ENCODE measurements around the gene CHCHD4.
"Not testable (repeated sequence)": the region's sequence is repeated elsewhere in the genome, so short reads cannot be mapped to it uniquely, and the experiment has no call there.

CHCHD4 gene

DNA sequence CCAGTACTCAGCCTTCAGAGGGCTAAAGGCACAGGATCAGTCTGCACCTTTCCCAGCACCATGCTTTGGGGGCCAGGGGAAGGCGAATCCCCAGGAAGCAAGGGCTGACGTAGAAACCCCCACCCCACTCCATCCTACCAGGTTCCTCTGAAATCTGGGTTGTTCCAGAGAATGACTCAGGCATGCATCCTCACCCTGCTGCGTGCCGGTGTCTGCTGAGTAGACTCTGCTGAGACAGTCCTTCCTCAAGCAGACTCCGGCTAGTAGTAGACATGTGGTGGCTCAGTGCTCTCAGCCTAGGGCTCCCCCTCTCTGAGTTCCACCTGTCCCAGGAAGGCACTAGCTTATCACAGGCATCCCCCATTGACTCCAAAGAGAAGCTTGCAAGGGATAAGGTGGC lies 9.2 kb upstream of the CHCHD4 start:
- DNase-seq, result no peak

DNA sequence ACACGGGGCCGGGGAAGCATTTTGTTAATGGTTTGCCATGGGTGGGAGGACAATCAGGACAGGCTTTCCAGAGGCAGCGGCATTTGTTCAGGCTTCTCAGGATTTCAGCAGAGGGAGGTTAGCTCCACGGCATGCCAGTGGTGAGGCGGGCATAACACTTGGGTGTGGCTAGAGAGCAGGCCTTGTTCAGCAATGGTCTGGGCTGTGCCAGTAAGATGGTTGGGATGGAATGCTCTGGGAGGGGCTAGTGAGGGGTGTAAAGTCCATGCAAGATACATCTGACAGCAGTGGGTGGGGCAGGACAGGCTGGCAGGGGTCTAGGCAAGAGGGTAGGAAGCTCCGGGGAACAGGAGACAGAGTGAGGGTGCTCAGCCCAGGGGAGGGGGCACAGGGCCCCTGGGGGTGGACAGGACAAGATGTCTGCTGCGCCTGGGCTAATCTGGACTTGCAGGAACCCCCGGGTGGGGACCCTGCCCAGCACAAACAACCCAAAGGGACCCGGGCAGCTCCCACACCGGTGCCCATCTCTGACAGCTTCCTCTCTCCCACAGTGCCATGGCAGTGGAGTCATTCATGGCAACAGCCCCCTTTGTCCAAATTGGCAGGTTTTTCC lies 8.6 kb upstream of the CHCHD4 start:
- DNase-seq, result no peak

DNA sequence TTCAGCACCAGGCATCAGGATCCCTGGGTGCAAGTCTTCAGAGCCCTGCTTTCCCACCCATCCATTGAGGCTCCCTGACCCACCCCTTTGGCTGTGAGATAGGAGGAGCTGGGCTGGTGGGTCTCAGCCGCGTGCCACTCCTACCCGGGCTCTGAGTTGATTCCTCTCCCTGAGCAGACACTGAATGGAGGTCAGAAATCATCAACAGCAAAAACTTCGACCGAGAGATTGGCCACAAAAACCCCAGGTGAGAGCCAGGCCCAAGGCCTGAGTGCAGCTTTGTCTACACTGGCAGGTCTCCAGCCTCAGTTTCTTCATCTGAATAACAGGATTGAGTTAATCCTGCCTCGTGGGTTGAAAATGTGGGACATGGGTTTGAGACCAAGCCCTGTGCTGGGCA lies 8.0 kb upstream of the CHCHD4 start:
- DNase-seq, result no peak

DNA sequence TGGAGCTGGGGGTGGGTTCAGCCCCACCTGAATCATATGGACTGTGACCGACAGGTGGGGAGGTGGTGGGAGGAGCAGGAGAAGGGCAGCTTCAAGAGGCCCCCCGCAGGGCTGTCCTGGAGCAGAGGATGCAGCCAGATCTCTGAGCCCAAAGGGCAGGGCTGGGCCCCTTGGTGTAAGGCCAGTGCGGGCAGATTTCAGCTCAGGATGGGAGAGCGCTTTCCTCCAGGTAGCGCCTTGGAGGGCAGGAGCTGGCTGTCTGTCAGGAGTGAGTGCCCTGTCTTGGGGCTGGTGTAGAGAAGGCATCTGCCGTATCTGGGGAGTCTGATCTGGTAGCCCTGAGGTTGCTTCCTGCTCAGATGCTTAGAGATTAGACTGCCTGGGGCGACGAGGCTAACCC lies 7.5 kb upstream of the CHCHD4 start:
- DNase-seq, result no peak

DNA sequence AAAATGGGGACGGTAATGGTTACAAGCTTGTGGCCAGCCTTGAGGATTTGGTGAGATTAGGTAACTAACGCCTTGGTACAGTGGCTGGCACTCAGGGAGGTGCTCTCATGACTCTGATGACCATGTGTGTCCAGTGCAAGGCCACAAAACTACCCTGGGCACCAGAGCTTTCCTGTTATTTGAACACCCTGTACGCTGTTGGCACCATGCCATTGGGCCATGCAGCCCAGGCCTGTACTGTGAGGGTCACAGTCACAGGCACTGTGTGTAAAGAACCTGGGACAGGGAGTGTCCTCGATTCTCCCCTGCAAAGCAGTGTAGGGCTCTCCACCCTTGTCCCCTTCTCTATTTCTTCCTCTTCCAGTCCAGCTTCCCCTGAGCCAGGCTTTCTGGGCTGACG lies 6.5 kb upstream of the CHCHD4 start:
- DNase-seq, result no peak

DNA sequence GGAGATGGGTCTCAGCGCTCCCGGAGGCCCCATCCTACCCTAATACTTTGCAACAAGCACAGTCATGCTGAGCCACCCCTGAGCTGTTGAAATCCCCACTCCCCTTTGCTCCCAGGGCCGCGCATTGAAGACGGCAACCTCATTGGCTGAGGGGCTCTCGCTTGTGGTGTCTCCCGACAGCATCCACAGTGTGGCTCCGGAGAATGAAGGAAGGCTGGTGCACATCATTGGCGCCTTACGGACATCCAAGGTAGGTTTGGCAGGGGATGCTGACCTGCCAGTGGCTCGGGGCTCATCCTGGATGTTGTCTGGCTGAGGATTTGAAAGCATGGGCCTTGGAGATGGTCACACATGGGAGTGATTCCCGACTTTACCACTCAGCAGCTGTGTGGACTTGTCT lies 6.0 kb upstream of the CHCHD4 start:
- no peak for DNase-seq

DNA sequence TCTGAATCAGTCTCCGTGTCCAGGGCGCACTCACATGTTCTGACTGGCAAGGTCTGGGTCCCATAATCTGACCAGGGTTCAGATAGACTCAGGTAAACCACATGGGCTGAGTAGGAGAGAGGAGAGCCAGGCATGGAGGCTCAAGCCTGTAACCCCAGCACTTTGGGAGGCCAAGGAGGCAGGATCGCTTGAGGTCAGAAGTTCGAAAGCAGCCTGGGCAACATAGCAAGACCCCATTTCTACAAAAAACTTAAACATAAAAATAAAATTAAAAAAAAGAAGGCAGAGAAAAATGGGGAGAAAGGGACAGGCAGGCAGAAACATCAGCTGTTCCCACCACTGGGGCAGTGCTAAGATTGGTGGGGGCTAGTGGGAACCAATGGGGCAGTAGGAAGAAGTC lies 5.6 kb upstream of the CHCHD4 start:
- DNase-seq, result no peak

DNA sequence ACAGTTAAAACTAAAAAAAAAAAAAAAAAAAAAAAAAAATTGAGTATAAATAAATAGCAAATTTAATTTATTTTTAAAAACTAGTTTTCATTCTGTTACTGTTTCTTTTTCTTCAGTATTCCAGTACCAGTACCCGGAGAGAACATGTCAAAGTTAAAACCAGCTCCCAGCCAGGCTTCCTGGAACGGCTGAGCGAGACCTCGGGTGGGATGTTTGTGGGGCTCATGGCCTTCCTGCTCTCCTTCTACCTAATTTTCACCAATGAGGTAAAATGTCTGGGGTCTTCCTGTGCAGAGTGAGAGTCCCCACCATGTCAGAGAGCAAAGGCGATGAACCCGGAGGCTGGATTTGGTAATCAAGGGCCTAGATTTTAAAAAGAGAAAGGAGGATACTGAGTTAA lies 4.6 kb upstream of the CHCHD4 start:
- no peak for DNase-seq

DNA sequence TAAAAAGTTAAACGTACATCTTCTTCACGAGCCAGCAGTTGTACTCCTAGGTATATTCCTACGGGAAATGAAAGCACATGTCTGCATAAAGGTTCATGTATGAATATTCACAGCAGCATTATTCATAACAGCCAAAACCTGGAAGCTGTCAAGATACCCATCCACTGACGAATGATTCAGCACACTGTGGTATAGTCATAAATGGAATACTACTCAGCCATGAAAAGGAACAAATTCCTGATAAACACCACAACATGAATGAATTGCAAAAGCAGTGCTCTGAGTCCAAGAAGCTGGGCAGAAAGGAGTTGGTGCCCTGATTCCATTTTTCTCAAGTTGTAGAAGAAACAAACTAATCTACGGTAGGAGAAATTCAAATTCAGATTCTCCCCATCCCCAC lies 4.1 kb upstream of the CHCHD4 start:
- DNase-seq, result no peak

DNA sequence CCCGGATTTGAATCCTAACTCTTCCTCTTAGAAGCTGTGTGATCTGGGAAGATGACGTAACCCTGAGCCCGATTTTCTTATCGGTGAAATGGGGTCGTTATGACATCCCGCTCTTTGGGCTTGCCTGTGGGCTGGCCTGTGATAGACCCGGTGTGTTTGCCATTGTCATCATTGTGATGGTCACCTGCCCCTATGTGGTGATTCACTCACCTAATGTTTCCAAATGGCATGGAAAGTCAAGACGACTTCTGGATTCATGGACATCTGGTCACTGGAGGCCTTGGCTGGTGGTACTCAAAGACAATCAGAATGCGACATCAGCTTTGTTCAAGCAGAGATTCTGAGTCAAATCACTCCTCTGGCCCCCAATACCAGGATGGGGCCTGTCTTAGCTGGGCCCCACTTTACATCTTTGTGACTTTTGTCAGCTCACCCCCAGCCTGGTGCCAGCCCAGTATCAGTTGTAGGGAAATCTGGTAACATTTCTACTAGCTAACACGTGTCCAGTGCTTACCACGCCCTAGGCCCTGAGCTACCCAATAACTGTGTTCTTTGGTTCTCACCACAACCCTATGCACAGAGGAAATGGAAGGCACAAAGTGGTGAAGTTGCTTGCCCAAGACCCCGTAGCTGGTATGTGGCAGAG lies 3.0 kb upstream of the CHCHD4 start:
- DNase-seq, result no peak

DNA sequence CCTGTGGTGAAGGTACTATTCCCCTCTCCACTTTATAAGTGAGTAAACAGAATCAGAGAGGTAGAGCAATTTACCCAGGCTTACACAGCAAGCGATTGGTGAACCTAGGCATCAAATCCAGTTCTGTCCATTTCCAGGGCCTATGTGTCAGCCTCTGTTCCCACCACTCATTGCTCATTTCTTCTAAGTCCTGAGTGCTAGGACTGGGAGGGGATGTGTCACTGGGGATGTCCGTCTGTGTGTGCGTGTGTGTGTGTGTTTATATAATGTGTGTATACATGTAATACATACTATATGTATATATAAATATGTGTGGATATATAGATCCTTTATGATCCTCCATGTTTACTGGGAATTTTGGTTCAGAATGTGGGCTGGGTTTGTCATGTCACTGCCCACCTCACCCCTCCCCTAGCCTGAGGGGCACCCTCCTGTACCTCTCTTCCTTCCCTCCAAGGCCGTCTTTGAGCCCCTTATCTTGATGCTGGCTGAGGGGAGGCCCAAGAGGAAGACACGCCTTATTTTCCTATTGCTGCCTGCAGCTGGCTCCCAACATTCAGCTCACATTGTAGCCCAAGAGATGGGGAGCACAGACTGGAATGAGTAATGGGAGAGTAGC lies 2.3 kb upstream of the CHCHD4 start:
- DNase-seq, result no peak

DNA sequence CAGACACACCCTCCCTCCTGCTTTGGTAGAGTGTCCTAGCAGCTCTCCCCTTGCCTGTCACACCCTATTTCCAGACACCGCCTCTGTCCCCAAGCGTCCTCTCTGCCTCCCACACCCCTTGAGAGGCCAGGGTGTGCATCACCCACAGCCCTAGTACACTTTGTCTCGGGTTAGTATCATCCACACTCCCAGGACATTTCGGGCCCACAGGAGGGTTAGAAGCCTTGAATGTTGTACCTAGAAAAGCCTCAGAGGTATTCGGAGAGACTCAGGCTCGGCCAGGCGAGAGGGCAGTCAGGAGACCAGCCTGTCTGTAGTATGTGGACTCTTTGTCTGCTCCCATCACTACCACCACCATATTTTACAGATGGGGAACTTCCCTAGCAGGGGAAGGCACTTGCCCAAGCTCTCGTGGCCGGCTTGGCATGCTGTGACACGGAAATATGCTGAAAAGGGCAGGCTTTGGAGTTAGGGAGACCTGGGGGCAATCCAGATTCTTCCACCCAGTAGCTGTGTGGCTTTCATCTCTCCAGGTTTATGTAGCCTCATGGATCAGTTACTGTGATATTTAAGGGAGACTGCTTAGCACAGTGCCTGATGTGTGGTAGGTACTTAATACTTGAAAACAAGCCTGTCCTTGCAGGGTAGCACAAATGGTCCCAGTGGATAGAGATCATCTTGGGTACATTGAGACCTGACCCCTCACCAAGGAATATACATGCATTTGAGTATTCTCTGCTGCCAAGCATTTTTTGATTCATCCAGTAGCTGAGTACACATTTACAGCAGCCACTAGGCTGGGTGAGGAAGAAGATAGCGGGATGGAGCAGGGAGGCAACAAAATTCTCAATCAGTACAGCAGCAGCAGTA lies 1.6 kb upstream of the CHCHD4 start:
- DNase-seq, result no peak

DNA sequence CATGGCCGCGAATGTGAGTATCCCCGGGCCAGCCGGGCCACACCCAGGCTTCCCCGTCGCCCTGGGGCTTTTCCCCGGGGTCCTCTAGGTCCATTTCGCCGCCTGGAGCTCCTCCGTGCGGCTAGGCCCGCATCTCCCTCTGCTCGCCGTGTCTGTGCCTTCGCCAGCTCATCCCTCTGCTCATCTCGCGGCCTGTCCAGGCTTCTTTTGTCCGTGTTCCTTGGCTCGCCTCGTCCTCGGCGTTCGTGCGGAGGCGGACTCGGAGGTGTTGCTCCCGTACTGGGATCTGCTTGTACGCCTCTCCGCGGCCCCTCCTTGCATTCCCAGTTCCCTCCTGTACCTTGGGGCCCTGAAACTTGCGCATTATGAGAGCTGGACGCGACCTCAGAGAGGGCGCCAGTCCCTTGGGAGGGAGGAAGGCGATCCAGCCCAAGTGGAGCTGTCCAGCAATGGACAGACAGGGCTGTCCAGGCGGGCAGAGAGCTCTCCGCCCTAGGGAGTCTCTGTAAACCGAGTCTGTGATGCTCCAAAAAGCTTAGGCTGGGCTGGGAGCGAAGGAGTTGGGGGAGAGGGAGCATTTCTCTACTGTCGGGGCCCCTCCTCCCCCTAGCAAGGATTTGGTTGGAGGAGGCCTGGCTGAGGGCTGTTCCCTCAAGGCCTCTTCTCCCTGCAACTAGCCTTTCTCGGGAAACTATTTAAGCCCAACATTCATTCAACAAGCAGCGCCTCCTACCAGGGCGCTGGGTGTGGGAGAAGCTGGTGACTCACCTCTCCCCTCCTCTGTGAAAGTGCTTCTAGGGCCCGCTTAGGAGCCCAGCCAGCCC lies 735 bp upstream of the CHCHD4 start:
- DNase-seq, result no peak

DNA sequence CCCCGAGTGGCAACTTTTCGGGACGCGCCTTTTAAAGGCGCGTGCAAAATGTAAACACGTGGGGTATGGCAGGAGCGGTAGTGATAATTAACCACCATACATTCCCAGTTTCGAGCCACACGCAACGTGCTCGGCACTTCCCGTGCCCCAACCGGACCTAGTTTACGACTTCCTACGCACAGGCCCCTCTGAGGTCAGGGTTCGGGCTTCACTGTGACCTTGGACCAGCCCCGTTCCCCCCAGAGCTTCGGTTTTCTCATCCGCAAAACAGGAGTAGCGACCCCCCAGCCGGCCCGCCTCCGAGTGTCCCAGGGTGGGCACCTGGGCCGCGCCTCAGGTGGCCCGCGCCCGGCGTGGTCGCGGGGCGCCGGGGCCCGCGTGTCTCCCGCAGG lies 451 bp downstream of the CHCHD4 start:
- no peak for DNase-seq

DNA sequence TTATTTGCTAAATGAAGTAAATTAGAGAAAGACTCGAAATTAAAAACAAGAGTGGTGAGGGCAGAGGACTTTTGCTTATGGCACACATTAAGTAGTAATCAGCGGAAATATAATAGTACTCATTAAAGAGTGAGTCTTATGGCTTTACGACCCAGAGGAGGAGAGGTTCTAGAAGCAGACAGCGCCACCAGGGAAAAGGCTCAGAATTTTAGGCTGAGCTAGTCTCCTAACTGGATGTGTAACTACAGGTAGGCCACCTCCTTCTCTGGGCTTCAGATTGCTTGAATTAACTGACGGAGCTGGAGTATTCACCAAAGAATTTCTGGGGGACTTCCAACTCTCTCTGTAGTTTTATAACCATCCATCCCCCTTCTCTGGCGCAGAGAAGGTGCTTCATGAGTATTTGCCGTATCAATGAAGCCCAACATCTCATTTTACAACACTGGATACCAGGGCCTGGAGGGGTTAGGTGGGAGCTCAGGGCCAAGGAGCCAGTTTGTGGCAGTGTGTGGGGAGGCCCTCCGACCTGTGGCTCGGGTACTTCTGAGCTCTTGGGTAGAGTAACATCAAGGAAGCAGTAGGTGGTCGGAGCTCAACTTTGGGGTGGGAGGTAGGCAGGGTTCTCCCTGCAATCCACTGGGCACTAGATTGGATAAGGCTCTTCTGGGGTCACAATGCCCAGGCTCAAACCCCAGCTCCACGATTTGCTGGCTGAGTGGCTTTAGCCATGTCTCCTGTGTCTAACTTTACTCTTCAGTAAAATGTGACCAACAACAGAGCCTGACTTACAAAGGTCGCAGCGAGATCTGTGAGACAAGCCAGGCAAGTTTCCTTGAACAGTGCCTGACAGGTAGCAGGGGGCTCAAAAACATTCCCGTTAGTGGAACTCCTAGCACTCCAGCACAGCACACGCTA lies 1.1 kb downstream of the CHCHD4 start:
- DNase-seq, result no peak

DNA sequence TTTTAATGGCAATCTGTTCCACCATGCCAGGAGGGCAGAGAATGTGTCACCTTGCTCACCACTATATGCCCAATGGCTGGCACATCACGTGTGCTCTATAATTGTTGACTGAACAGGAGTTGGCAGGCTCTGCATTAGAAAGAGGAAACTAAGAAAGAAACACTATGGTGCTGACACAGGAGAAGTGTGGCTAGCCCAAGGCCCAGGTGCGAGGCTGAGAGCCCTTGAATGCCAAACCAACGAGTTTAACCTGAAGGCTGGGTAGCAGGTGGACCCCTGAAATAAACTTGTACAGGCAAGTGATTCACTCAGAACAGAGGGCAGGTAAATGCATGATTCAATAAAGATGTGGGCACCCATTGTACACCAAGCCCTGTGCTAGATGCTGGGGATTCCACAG lies 2.4 kb downstream of the CHCHD4 start:
- no peak for DNase-seq

DNA sequence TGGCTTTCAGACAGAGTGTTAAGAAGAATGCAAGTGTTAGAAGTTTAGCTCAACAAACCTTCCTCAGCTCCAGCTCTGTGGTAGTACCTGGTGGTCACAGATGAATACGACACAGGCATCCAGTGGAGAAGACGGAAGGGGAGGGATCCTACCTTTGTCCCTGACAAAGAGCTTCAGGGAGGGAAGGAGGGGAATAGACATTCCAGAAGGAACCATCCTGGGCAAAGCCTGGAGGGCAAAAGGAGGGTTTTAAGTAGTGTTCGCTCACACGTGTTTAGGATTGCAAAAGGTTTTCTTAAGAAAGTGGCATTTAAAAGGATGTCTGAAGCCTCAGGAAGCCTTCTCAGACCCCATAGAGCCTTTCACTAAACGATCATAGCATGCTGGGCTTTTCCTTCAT lies 2.8 kb downstream of the CHCHD4 start:
- no peak for DNase-seq

DNA sequence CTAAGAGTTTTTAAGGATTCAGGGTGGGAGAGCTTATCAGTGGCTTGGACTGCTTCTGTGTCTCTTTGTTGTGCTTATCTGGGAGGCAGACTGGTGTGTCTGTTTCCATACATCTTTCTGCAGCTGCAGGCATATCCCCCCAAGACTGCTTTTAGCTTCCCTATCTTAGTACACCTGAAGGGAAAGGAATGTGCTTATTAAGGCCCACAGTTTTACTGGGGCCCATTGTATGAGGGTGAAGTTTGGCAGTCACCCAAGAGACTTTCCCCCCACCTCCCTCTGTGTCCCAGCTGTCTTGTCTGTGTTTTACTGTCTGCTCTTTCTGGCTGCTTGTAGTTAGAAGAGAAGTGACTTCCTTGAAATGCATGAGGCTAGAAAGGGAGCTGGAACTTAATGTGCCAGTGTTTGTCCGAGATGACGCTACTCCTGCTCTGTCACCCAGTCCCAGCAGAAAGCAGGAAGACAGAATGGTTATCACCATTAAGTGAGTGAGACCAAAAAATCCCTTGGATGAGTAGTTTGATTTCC lies 3.7 kb downstream of the CHCHD4 start:
- not testable (repeated sequence) for DNase-seq

DNA sequence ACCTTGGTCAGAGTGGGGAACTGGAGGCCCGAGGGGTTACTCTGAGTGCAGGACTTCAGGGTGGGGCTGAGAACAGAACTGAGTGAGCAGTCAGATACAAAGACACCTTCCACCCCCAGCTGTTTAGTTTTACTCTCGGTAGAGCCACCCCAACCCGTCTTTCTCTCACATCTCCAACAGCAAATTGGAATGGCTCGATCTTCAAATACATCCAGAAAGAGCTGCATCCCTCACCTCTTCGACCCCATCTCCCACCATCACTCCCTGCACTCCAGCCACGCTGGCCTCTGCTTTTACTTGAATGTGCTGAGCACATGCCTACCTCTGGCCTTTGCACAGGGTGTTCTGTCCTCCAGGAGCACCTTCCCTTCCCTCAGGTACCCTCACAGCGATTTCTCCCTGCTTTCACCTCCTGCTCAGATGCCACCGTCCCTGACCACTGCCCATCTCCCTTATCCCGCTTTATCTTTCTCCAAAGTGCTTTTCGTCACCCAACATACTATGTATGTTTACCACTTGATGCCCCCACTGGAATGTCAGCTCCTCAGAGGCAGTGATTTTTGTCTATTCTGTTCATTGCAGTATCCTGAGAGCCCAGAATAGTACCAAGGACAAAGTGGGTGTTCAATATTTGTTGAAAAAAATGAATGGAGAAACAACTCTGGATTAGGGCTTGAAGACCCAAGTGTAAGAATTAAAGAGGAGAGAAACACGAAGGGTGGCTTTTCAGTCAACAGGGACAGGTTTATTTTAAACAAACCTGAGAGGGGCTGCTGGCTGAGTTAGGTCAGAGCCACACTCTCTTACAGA lies 4.4 kb downstream of the CHCHD4 start:
- no peak for DNase-seq

DNA sequence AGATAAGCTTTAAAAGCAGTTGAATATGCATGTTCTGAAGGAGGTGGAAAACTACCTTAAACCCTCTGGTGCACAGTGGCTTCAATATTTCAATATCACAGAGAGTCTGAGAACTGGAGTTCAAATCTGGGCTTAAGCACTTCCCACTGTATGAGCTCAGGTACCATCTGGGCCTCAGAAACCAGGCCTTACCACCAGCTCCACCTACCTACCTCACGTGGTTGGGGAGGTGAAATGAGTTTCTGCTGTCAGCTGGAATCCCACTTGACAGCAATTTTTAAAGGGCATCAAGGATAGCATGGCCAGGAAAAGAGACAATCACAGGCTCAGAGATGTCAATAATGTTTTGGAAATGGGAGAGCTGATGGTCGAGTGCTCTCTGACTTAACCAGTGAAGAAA lies 5.0 kb downstream of the CHCHD4 start:
- DNase-seq, result no peak
